Measurements from ENCODE around the gene HTR3C.

The HTR3C gene

DNA sequence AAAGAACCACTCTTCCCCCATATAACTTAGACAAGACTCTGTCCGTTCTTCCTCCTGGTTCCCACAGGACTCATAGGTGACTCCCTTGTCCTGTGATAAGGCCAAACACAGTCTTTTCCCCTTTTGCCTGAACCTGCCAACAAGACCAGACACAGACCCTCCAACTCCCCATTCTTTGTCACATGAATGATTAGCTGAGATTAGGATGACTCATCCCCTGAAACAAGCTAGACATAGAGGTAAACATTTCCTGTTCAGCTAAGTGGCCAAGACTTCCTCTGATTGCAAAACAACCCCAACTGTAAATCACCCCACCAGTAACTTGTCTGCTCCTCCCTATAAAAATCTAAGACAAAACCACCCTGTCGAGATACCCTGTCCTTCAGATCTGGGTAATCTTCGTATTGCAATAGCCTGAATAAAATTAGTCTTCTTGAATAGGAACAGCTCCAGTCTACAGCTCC lies 32.6 kb downstream of the HTR3C start:
- Histone ChIP-seq H3K27me3 (ENCODE audit: insufficient read depth, low read length) (peaks cover 21% of the 10 kb centered on the region; the same call in 1 of the 2 replicates), H3K4me1 (ENCODE audit: insufficient read depth, low read length, severe bottlenecking) (no peaks in the 10 kb centered on the region), H3K9ac (ENCODE audit: low read length) (no peak overlapping the region), H4K20me1 (ENCODE audit: insufficient read depth, low read length) (no peaks in the 10 kb centered on the region), H2AFZ (ENCODE audit: low read length) (no peak overlapping the region), H3K9me3 (ENCODE audit: low read length) (peaks cover 6% of the 10 kb centered on the region; the same call in 1 of the 2 replicates), H3K4me2 (ENCODE audit: low read length) (no peak overlapping the region), H3K9me2 (ENCODE audit: low read depth, low read length) (no peaks in the 10 kb centered on the region), H3K27ac (ENCODE audit: low read depth, low read length, poor library complexity, severe bottlenecking) (no peak overlapping the region), H3K79me2 (ENCODE audit: insufficient read depth, low read length) (no peaks in the 10 kb centered on the region), H3F3A (ENCODE audit: insufficient read depth, low read length) (no peaks in the 10 kb centered on the region), H3K36me3 (ENCODE audit: insufficient read depth, low read length) (no peaks in the 10 kb centered on the region), H3K4me3 (ENCODE audit: low read depth, low read length, poor library complexity, severe bottlenecking) (no peak overlapping the region)
- TF ChIP-seq, protein P1, sequence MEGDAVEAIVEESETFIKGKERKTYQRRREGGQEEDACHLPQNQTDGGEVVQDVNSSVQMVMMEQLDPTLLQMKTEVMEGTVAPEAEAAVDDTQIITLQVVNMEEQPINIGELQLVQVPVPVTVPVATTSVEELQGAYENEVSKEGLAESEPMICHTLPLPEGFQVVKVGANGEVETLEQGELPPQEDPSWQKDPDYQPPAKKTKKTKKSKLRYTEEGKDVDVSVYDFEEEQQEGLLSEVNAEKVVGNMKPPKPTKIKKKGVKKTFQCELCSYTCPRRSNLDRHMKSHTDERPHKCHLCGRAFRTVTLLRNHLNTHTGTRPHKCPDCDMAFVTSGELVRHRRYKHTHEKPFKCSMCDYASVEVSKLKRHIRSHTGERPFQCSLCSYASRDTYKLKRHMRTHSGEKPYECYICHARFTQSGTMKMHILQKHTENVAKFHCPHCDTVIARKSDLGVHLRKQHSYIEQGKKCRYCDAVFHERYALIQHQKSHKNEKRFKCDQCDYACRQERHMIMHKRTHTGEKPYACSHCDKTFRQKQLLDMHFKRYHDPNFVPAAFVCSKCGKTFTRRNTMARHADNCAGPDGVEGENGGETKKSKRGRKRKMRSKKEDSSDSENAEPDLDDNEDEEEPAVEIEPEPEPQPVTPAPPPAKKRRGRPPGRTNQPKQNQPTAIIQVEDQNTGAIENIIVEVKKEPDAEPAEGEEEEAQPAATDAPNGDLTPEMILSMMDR (IDR thresholded peaks at IDR 0.05; ENCODE audit: low read length), result no peak
- TF ChIP-seq EZH2 (IDR thresholded peaks at IDR 0.05; ENCODE audit: borderline replicate concordance, low read length), result no peak

DNA sequence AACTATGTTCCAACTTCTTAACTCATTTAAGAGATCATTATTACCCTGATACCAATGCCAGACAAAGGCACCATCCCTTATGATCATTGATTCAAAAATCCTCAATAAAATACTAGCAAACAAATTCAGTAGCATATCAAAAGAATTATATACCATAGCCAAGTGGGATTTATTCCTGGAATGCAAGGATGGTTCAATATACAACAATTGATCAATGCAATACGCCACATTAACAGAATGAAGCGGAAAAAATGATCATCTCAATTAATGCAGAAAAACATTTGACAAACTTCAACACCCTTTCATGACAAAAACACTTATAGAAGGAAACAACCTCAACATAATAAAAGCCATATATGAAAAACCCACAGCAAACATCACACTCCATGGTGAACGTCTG lies 39.4 kb downstream of the HTR3C start:
- no peak overlapping the region for H3K4me3 ChIP-seq (ENCODE audit: low read depth, low read length, poor library complexity, severe bottlenecking)
- peaks cover 12% of the 10 kb centered on the region for H3K9me3 ChIP-seq (ENCODE audit: low read length)
- H3K79me2 ChIP-seq (ENCODE audit: insufficient read depth, low read length), result no peaks in the 10 kb centered on the region
- no peak overlapping the region for H3K27ac ChIP-seq (ENCODE audit: low read depth, low read length, poor library complexity, severe bottlenecking)
- H3K27me3 ChIP-seq (ENCODE audit: insufficient read depth, low read length), result no peaks in the 10 kb centered on the region; the same call in 1 of the 2 replicates
- no peaks in the 10 kb centered on the region for H3K4me1 ChIP-seq (ENCODE audit: insufficient read depth, low read length, severe bottlenecking)
- H3K9ac ChIP-seq (ENCODE audit: low read length), result no peak overlapping the region
- TF ChIP-seq, protein P1 (IDR thresholded peaks at IDR 0.05; ENCODE audit: low read length), result no peak
- no peak for TF ChIP-seq EZH2 (IDR thresholded peaks at IDR 0.05; ENCODE audit: borderline replicate concordance, low read length)
- no peaks in the 10 kb centered on the region for H4K20me1 ChIP-seq (ENCODE audit: insufficient read depth, low read length)
- no peaks in the 10 kb centered on the region for H3K9me2 ChIP-seq (ENCODE audit: low read depth, low read length)
- no peak overlapping the region for H3K4me2 ChIP-seq (ENCODE audit: low read length)
- no peaks in the 10 kb centered on the region for H3F3A ChIP-seq (ENCODE audit: insufficient read depth, low read length)
- H2AFZ ChIP-seq (ENCODE audit: low read length), result no peak overlapping the region
- no peaks in the 10 kb centered on the region for H3K36me3 ChIP-seq (ENCODE audit: insufficient read depth, low read length)

DNA sequence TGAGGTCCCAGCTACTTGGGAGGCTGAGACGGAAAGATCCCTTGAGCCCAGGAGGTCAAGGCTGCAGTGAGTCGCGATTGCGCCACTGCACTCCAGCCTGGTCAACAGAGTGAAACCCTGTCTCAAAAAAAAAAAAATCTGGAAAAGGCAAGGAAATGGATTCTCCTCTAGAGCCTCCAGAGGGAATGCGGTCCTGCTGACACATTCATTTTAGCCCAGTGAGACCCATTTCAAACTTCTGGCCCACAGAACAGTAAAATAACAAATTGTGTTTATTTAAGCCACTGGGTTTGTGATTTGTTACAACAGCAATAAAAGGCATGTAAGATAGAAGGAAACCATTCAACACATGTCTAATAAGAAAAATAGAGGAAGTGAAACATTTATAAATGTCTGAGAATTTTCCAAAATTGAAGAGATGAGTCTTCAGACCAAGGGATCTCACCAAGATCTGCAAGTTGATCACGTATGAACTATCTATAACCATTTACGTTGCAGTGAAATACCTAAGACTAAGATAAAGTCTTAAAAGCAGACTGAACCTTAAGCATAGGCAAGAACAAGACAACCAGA lies 44.0 kb downstream of the HTR3C start, which contains the start of gene HTR3E:
Gene HTR3E (plus strand): TSS at position 254 of the 573 bp plus-strand sequence. CDS start 466 bp downstream, outside the sequence.
- Histone ChIP-seq H3K79me2 (ENCODE audit: insufficient read depth, low read length) (no peaks in the 10 kb centered on the region), H3K4me1 (ENCODE audit: insufficient read depth, low read length, severe bottlenecking) (no peaks in the 10 kb centered on the region), H3K9me3 (ENCODE audit: low read length) (peaks cover 7% of the 10 kb centered on the region), H3K36me3 (ENCODE audit: insufficient read depth, low read length) (no peaks in the 10 kb centered on the region), H3K27ac (ENCODE audit: low read depth, low read length, poor library complexity, severe bottlenecking) (no peak within 1 kb of the TSS), H3K27me3 (ENCODE audit: insufficient read depth, low read length) (no peaks in the 10 kb centered on the region; the same call in 1 of the 2 replicates), H3K4me2 (ENCODE audit: low read length) (no peak within 1 kb of the TSS), H2AFZ (ENCODE audit: low read length) (no peak within 1 kb of the TSS), H3F3A (ENCODE audit: insufficient read depth, low read length) (no peaks in the 10 kb centered on the region), H4K20me1 (ENCODE audit: insufficient read depth, low read length) (no peaks in the 10 kb centered on the region), H3K4me3 (ENCODE audit: low read depth, low read length, poor library complexity, severe bottlenecking) (no peak within 1 kb of the TSS), H3K9me2 (ENCODE audit: low read depth, low read length) (no peaks in the 10 kb centered on the region), H3K9ac (ENCODE audit: low read length) (no peak within 1 kb of the TSS)
- TF ChIP-seq, protein P1 (IDR thresholded peaks at IDR 0.05; ENCODE audit: low read length), result no peak
- TF ChIP-seq EZH2 (IDR thresholded peaks at IDR 0.05; ENCODE audit: borderline replicate concordance, low read length), result no peak

Data from OCI-LY1 (cell line).